Measurements from ENCODE around the gene CHD5. TPM values are rescaled to one million over a fixed set of nuclear protein-coding genes. Genes with fewer than 3 reads are reported as not detected.
A peak's percentile ranks its signal among the peaks of the same experiment; 100 is the strongest.

The CHD5 gene
- polyA plus RNA-seq, 3 donors: 0.07 TPM; not detected in 2

DNA sequence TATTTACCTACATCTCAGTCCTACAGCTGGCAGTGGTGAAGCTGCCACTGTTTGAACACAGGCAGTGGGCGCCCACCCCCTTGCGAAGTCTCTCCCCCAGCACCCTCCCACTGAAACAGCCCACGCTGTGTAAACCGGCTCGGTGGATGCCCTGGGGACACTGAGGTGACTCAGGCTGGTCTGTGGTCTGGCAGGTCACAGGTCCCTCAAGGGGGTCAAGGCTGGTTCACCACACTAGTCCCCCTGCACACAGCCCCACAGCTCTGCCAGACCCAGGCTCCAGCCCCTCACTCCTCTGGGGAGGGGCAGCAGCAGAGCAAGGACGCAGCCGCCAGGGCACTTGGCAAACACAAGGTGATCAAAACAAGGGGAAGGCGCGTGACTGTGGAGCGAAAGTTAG is 7.6 kb downstream of the CHD5 start:
- peaks cover 9% of the 10 kb centered on the region for H3K4me1 Mint-ChIP-seq
- H3K27me3 ChIP-seq (ENCODE audit: control insufficient read depth in 2 of 2, insufficient read depth in 2 of 2, low read length in 2 of 2): peaks cover 0 to 18% of the 10 kb centered on the region in 2 donors

DNA sequence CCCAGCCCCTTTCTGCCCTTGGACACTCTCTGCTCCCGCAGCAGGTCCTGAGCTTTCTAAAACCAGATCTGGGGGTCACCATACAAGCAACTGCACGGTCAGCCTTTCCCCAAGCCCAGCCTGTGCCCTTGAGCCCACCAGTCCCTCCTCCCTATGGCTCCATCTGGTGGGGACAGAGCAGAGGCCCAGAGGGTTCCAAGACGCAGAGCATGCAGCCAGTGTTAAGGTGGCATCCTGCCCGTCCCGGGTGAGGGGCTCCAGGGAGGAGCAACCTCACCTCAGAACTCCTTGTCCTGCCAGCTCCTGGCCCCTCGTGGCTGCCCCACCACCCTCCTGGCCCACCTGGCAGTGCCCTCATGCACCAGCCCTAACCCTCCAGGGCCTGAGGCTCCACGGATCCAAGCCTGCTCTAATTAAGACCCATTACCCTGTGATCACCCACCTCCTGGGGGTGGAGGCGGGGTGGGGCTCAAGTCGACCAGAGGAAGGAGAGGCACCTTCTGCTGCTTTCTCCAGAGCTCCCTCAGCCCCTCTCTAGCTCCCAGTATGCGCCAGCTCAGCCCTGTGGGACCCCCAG is 8.5 kb downstream of the CHD5 start:
- TF ChIP-seq, protein P1, sequence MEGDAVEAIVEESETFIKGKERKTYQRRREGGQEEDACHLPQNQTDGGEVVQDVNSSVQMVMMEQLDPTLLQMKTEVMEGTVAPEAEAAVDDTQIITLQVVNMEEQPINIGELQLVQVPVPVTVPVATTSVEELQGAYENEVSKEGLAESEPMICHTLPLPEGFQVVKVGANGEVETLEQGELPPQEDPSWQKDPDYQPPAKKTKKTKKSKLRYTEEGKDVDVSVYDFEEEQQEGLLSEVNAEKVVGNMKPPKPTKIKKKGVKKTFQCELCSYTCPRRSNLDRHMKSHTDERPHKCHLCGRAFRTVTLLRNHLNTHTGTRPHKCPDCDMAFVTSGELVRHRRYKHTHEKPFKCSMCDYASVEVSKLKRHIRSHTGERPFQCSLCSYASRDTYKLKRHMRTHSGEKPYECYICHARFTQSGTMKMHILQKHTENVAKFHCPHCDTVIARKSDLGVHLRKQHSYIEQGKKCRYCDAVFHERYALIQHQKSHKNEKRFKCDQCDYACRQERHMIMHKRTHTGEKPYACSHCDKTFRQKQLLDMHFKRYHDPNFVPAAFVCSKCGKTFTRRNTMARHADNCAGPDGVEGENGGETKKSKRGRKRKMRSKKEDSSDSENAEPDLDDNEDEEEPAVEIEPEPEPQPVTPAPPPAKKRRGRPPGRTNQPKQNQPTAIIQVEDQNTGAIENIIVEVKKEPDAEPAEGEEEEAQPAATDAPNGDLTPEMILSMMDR (IDR thresholded peaks at IDR 0.05): no peak
- no peaks in the 10 kb centered on the region for H3K36me3 Mint-ChIP-seq
- Histone ChIP-seq H4K20me1 (ENCODE audit: insufficient read depth, low read length) (no peaks in the 10 kb centered on the region), H3K4me3 (replicated peaks in 1 of 3; ENCODE audit: low read depth in 2 of 3, low read length in 3 of 3) (no peak overlapping the region), H3K4me1 (ENCODE audit: control insufficient read depth in 1 of 2, insufficient read depth in 2 of 2, low read length in 2 of 2) (peaks cover 11 to 15% of the 10 kb centered on the region in 2 donors), H3K9ac (ENCODE audit: insufficient read depth, low read length, poor library complexity, severe bottlenecking) (no peak overlapping the region), H3K9me3 (replicated peaks in 1 of 2; ENCODE audit: control insufficient read depth in 1 of 2, insufficient read depth in 1 of 2, low read length in 2 of 2) (no peaks in the 10 kb centered on the region), H3K27ac (ENCODE audit: low read depth in 1 of 2, low read length in 2 of 2) (no peak overlapping the region), H3K27me3 (ENCODE audit: control insufficient read depth in 2 of 2, insufficient read depth in 2 of 2, low read length in 2 of 2) (peaks cover 0 to 9% of the 10 kb centered on the region in 2 donors), H2AFZ (ENCODE audit: insufficient read depth, low read depth, low read length, poor library complexity, severe bottlenecking) (no peak overlapping the region), H3K79me2 (ENCODE audit: insufficient read depth, low read length) (no peaks in the 10 kb centered on the region), H3K4me2 (replicated peaks; ENCODE audit: extremely low read depth, low read length, poor library complexity, severe bottlenecking) (no peak overlapping the region), H3K36me3 (replicated peaks in 1 of 2; ENCODE audit: control insufficient read depth in 1 of 2, insufficient read depth in 2 of 2, low read length in 2 of 2) (no peaks in the 10 kb centered on the region)
- H3K27me3 Mint-ChIP-seq (ENCODE audit: low read depth in 3 of 3): peaks cover 5 to 24% (median 6%) of the 10 kb centered on the region in 3 donors
- no peak for DNase-seq
- H3K4me1 Mint-ChIP-seq: peaks cover 9% of the 10 kb centered on the region
- no peak overlapping the region for H3K4me3 Mint-ChIP-seq
- 39% methylated on average over 7 of the region's 10 CpGs for WGBS (ENCODE audit: insufficient coverage)
- peak overlapping the region in 1 of 7 donors; percentile 51 for H3K27ac Mint-ChIP-seq
- intact Hi-C loops (cut with micrococcal nuclease): no loop called here
- peaks cover 0 to 6% (median 0%) of the 10 kb centered on the region in 7 donors for H3K9me3 Mint-ChIP-seq

More for the DNA sequence above, 7.6 kb downstream of the CHD5 start:
- H3K4me1 ChIP-seq (ENCODE audit: control insufficient read depth in 1 of 2, insufficient read depth in 2 of 2, low read length in 2 of 2): peaks cover 11 to 15% of the 10 kb centered on the region in 2 donors
- no peaks in the 10 kb centered on the region for H4K20me1 ChIP-seq (ENCODE audit: insufficient read depth, low read length)
- no peak overlapping the region for H3K27ac ChIP-seq (ENCODE audit: low read depth in 1 of 2, low read length in 2 of 2)
- no peak overlapping the region for H2AFZ ChIP-seq (ENCODE audit: insufficient read depth, low read depth, low read length, poor library complexity, severe bottlenecking)
- intact Hi-C loops (cut with micrococcal nuclease): no loop called here
- H3K4me3 ChIP-seq (replicated peaks in 1 of 3; ENCODE audit: low read depth in 2 of 3, low read length in 3 of 3): no peak overlapping the region
- H3K79me2 ChIP-seq (ENCODE audit: insufficient read depth, low read length): no peaks in the 10 kb centered on the region
- H3K27me3 Mint-ChIP-seq (ENCODE audit: low read depth in 3 of 3): peaks cover 9 to 32% (median 15%) of the 10 kb centered on the region in 3 donors
- no peaks in the 10 kb centered on the region for H3K36me3 Mint-ChIP-seq
- no peak overlapping the region for H3K27ac Mint-ChIP-seq
- TF ChIP-seq, protein P1 (IDR thresholded peaks at IDR 0.05): no peak
- no peak overlapping the region for H3K4me3 Mint-ChIP-seq
- no peak overlapping the region for H3K4me2 ChIP-seq (replicated peaks; ENCODE audit: extremely low read depth, low read length, poor library complexity, severe bottlenecking)
- DNase-seq: no peak
- H3K9ac ChIP-seq (ENCODE audit: insufficient read depth, low read length, poor library complexity, severe bottlenecking): no peak overlapping the region
- no peaks in the 10 kb centered on the region for H3K36me3 ChIP-seq (replicated peaks in 1 of 2; ENCODE audit: control insufficient read depth in 1 of 2, insufficient read depth in 2 of 2, low read length in 2 of 2)
- WGBS (ENCODE audit: insufficient coverage): 91% methylated on average over 6 of the region's 10 CpGs
- H3K9me3 ChIP-seq (replicated peaks in 1 of 2; ENCODE audit: control insufficient read depth in 1 of 2, insufficient read depth in 1 of 2, low read length in 2 of 2): no peaks in the 10 kb centered on the region
- H3K9me3 Mint-ChIP-seq: peaks cover 0 to 6% (median 2%) of the 10 kb centered on the region in 7 donors

Data from CD14-positive monocyte (primary cell).